HEK293 (cell line): ENCODE data around the gene MTG1.

Source experiments
- BCL11A ChIP-seq: fragments of 450-650 bp; formaldehyde crosslinking; IDR thresholded peaks from 2 replicates; pipeline ENCODE4 v1.5.1; 2016; ENCODE audit warnings: low read depth, missing biosample characterization, missing genetic modification characterization
- ZNF24 ChIP-seq: fragments of 450-650 bp; formaldehyde crosslinking; IDR thresholded peaks from 2 replicates; pipeline ENCODE4 v1.5.1; 2016; ENCODE audit warnings: missing biosample characterization, missing genetic modification characterization
- ZNF558 ChIP-seq: fragments of 450-650 bp; formaldehyde crosslinking; IDR thresholded peaks from 2 replicates; pipeline ENCODE4 v1.5.1; 2016; ENCODE audit warnings: missing biosample characterization, missing genetic modification characterization
- ZNF791 ChIP-seq: fragments of 450-650 bp; formaldehyde crosslinking; IDR thresholded peaks from 2 replicates; pipeline ENCODE4 v1.5.1; 2016; ENCODE audit warnings: missing biosample characterization, missing genetic modification characterization
- TF ChIP-seq, protein P1 (sequence below): fragments of 450-650 bp; formaldehyde crosslinking; IDR thresholded peaks from 2 replicates; pipeline ENCODE4 v1.5.1; 2016; ENCODE audit warnings: missing biosample characterization, missing genetic modification characterization
- TF ChIP-seq, protein P2 (sequence below): fragments of 450-650 bp; formaldehyde crosslinking; IDR thresholded peaks from 2 replicates; pipeline ENCODE4 v1.5.1; 2016; ENCODE audit warnings: missing biosample characterization, missing genetic modification characterization
- TF ChIP-seq, protein P3 (sequence below): fragments of 450-650 bp; formaldehyde crosslinking; IDR thresholded peaks from 2 replicates; pipeline ENCODE4 v1.5.1; 2016; ENCODE audit warnings: missing biosample characterization, missing genetic modification characterization

DNA sequence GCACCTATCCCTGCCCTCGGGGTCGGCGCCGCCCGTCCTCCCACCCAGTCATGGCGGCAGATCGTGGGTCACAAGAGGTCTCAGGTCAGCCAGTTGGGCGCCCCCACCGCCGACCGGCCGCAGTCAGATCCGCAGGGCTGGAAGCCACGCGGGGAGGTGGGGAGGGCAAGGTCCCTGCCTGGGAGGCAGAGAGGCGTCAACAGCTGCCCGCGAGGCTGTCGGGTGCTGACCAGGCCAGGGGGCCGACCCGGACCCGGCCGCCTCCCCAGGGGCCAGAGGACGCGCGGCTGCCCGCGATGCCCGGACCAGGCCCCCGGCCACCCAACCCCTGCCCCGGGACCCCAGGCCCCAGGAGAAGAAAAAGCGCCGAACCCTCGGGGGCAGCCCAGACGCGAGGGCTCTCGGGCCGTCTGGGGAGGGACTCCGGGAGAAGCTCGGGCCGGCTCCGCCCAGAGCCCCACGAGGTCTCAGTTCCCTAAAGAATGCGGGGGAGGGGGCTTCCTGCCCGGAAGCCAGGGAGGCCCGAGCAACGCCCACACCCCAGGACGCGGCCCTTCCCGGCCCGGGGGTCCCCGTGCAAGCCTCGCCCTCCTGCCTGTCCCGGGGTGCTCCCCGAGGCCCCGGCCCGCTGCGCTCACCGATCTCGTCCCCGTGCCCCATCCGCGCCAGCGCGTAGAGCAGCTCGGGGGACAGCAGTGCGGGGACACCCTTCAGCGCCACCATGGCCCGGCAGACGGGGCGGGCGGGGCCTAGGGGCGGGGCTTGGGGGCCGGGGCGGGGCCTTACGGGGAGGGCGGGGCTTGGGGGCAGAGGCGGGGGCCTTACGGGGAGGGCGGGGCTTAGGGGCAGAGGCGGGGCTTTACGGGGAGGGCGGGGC is 36.4 kb upstream of the MTG1 start, which contains the start of gene FUOM:
- TF ChIP-seq ZNF24 (tag by site-specific recombination): no peak
- TF ChIP-seq, protein P1, sequence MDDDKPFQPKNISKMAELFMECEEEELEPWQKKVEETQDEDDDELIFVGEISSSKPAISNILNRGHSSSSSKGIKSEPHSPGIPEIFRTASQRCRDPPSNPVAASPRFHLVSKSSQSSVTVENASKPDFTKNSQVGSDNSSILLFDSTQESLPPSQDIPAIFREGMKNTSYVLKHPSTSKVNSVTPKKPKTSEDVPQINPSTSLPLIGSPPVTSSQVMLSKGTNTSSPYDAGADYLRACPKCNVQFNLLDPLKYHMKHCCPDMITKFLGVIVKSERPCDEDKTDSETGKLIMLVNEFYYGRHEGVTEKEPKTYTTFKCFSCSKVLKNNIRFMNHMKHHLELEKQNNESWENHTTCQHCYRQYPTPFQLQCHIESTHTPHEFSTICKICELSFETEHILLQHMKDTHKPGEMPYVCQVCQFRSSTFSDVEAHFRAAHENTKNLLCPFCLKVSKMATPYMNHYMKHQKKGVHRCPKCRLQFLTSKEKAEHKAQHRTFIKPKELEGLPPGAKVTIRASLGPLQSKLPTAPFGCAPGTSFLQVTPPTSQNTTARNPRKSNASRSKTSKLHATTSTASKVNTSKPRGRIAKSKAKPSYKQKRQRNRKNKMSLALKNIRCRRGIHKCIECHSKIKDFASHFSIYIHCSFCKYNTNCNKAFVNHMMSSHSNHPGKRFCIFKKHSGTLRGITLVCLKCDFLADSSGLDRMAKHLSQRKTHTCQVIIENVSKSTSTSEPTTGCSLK (tag by site-specific recombination): no peak
- TF ChIP-seq, protein P2, sequence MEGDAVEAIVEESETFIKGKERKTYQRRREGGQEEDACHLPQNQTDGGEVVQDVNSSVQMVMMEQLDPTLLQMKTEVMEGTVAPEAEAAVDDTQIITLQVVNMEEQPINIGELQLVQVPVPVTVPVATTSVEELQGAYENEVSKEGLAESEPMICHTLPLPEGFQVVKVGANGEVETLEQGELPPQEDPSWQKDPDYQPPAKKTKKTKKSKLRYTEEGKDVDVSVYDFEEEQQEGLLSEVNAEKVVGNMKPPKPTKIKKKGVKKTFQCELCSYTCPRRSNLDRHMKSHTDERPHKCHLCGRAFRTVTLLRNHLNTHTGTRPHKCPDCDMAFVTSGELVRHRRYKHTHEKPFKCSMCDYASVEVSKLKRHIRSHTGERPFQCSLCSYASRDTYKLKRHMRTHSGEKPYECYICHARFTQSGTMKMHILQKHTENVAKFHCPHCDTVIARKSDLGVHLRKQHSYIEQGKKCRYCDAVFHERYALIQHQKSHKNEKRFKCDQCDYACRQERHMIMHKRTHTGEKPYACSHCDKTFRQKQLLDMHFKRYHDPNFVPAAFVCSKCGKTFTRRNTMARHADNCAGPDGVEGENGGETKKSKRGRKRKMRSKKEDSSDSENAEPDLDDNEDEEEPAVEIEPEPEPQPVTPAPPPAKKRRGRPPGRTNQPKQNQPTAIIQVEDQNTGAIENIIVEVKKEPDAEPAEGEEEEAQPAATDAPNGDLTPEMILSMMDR (tag by site-specific recombination): no peak
- no peak for TF ChIP-seq BCL11A (tag by site-specific recombination)
- TF ChIP-seq, protein P3, sequence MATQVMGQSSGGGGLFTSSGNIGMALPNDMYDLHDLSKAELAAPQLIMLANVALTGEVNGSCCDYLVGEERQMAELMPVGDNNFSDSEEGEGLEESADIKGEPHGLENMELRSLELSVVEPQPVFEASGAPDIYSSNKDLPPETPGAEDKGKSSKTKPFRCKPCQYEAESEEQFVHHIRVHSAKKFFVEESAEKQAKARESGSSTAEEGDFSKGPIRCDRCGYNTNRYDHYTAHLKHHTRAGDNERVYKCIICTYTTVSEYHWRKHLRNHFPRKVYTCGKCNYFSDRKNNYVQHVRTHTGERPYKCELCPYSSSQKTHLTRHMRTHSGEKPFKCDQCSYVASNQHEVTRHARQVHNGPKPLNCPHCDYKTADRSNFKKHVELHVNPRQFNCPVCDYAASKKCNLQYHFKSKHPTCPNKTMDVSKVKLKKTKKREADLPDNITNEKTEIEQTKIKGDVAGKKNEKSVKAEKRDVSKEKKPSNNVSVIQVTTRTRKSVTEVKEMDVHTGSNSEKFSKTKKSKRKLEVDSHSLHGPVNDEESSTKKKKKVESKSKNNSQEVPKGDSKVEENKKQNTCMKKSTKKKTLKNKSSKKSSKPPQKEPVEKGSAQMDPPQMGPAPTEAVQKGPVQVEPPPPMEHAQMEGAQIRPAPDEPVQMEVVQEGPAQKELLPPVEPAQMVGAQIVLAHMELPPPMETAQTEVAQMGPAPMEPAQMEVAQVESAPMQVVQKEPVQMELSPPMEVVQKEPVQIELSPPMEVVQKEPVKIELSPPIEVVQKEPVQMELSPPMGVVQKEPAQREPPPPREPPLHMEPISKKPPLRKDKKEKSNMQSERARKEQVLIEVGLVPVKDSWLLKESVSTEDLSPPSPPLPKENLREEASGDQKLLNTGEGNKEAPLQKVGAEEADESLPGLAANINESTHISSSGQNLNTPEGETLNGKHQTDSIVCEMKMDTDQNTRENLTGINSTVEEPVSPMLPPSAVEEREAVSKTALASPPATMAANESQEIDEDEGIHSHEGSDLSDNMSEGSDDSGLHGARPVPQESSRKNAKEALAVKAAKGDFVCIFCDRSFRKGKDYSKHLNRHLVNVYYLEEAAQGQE (tag by site-specific recombination): no peak
- no peak for TF ChIP-seq ZNF791 (tag by site-specific recombination)
- TF ChIP-seq ZNF558: no peak
